Type B pancreatic cell (in vitro differentiated cells): ENCODE measurements around the gene CDC123. TPM values are rescaled to one million over a fixed set of nuclear protein-coding genes. Genes with fewer than 3 reads are reported as not detected.
A peak's percentile ranks its signal among the peaks of the same experiment; 100 is the strongest.

Source experiments
- DNase-seq: peaks from one replicate; pipeline ENCODE4 v3.0.0; 2021; ENCODE audit warnings: mixed read lengths; ENCODE audit not compliant: unreplicated experiment; ENCODE audit errors: extremely low spot score
- H3K27ac Mint-ChIP-seq: 2 replicates; pipeline ENCODE4 v1.8.0; 2021; ENCODE audit warnings: mild to moderate bottlenecking, mixed read lengths
- H3K27me3 Mint-ChIP-seq: 2 replicates; pipeline ENCODE4 v1.8.0; 2021; ENCODE audit warnings: mixed read lengths
- H3K36me3 Mint-ChIP-seq: 2 replicates; pipeline ENCODE4 v1.8.0; 2021; ENCODE audit warnings: mixed read lengths
- H3K4me1 Mint-ChIP-seq: one replicate; pipeline ENCODE4 v1.8.0; 2021; ENCODE audit warnings: mixed read lengths; ENCODE audit not compliant: unreplicated experiment
- H3K4me3 Mint-ChIP-seq: 2 replicates; pipeline ENCODE4 v1.8.0; 2021; ENCODE audit warnings: mild to moderate bottlenecking, mixed read lengths
- H3K9me3 Mint-ChIP-seq: 2 replicates; pipeline ENCODE4 v1.8.0; 2021; ENCODE audit warnings: mixed read lengths
- total RNA-seq: library from RNA; stranded (reverse); gene quantifications from 2 replicates; pipeline ENCODE4 v1.2.1, GENCODE V29; 2021; ENCODE audit warnings: low replicate concordance
- TF ChIP-seq, protein P1 (sequence below): fragments of 200-600 bp; sonication (generic); conservative IDR thresholded peaks from 2 replicates; pipeline ENCODE4 v1.5.0; 2021; ENCODE audit warnings: antibody characterized with exemption, mild to moderate bottlenecking

The CDC123 gene
- total RNA-seq, 1 donor from 2014 or later, result 81.5 TPM

DNA sequence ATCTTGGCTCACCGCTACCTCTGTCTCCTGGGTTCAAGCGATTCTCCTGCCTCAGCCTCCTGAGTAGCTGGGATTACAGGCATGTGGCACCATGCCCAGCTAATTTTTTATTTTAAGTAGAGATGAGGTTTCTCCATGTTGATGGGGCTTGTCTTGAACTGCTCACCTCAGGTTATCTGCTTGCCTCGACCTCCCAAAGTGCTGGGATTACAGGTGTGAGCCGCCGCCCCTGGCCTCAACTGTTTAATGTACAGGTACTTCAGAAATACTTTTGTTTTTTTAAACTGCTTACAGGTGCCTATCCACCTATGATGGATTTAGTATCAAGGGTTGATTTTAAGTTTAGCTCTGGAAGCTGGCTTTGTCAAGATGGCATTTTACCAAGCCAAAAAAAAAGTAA lies 55.6 kb downstream of the CDC123 start:
- no peaks in the 10 kb centered on the region for H3K9me3 Mint-ChIP-seq
- TF ChIP-seq, protein P1, sequence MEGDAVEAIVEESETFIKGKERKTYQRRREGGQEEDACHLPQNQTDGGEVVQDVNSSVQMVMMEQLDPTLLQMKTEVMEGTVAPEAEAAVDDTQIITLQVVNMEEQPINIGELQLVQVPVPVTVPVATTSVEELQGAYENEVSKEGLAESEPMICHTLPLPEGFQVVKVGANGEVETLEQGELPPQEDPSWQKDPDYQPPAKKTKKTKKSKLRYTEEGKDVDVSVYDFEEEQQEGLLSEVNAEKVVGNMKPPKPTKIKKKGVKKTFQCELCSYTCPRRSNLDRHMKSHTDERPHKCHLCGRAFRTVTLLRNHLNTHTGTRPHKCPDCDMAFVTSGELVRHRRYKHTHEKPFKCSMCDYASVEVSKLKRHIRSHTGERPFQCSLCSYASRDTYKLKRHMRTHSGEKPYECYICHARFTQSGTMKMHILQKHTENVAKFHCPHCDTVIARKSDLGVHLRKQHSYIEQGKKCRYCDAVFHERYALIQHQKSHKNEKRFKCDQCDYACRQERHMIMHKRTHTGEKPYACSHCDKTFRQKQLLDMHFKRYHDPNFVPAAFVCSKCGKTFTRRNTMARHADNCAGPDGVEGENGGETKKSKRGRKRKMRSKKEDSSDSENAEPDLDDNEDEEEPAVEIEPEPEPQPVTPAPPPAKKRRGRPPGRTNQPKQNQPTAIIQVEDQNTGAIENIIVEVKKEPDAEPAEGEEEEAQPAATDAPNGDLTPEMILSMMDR, result no peak
- H3K27ac Mint-ChIP-seq, result no peak overlapping the region
- peaks cover 23% of the 10 kb centered on the region for H3K36me3 Mint-ChIP-seq
- no peak for DNase-seq
- H3K4me1 Mint-ChIP-seq, result peaks cover 6% of the 10 kb centered on the region
- H3K27me3 Mint-ChIP-seq, result no peaks in the 10 kb centered on the region
- H3K4me3 Mint-ChIP-seq, result no peak overlapping the region

DNA sequence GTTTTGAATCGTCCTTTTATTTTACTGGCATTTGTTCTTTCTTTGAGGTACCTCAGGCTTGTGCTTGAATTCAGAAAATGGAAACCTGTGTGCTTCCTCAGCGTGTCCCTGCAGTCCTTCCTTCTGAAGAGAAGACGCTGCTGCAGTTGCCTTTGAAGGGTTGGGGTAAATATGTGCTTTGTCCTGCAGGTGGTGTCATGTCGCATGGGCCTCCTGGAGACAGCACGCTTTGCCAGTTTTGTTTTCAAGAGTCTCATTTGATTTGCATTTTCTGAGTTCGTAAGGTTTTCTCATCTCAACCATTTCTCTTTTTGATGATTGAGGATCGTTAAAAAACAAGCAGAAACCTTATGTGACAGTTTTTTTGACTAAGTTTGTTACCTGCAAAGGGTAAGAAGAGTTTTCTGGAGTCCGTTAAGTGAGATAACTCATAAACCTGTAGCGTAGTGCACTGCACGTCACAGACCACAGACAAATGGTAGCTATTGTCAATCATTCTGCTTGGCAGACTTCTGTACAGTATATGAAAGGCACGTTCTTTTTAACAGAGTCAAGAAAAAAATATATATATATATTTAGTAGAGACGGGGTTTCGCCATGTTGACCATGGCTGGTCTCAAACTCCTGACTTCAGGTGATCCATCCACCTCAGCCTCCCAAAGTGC lies 57.0 kb downstream of the CDC123 start:
- peaks cover 6% of the 10 kb centered on the region for H3K4me1 Mint-ChIP-seq
- H3K36me3 Mint-ChIP-seq, result peaks cover 18% of the 10 kb centered on the region
- H3K4me3 Mint-ChIP-seq, result no peak overlapping the region
- TF ChIP-seq, protein P1, result peak; percentile 64
- no peaks in the 10 kb centered on the region for H3K27me3 Mint-ChIP-seq
- no peak for DNase-seq
- peak overlapping the region; percentile 31 for H3K27ac Mint-ChIP-seq
- no peaks in the 10 kb centered on the region for H3K9me3 Mint-ChIP-seq

DNA sequence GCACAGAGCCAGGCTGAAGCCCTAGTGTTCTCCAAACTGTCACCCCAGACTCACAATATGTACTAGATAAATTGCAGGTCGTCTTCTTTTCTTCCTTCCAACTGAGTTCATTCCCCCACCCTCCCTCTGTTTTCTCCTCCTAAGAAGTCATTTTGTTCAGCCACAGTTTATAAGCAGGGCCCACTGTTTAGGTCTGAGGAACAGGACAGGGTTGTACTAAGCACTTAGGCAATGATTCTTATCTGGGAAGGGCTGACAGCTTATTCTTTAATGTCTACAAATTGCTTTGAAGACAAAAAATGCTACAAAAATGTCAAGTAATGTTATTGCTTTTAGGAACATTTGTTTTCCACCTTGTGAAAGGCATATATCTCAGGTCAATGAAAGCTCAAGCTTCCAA lies 59.1 kb downstream of the CDC123 start:
- Mint-ChIP-seq H3K4me3 (peak overlapping the region; percentile 15), H3K4me1 (peaks cover 6% of the 10 kb centered on the region), H3K36me3 (peaks cover 12% of the 10 kb centered on the region), H3K27ac (peak overlapping the region; percentile 69), H3K27me3 (no peaks in the 10 kb centered on the region), H3K9me3 (no peaks in the 10 kb centered on the region)
- TF ChIP-seq, protein P1, result no peak
- DNase-seq, result no peak

DNA sequence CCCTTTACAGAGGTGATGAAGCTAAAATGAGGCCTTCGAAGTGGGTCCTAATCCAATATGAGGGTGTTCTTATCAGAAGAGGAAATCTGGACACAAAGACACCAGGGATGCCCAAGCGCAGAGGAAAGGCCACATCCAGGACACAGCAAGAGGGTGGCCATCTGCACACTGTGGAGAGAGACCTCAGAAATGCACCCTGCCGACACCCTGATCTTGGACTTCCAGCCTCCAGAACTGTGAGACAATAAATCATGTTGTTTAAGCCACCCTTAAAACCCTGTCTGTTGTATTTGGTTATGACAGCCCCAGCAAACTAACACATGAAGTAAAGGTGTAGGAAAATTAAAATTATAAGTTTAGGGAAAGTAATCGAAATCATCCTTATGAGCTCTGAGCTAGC lies 64.0 kb downstream of the CDC123 start:
- no peaks in the 10 kb centered on the region for H3K9me3 Mint-ChIP-seq

DNA sequence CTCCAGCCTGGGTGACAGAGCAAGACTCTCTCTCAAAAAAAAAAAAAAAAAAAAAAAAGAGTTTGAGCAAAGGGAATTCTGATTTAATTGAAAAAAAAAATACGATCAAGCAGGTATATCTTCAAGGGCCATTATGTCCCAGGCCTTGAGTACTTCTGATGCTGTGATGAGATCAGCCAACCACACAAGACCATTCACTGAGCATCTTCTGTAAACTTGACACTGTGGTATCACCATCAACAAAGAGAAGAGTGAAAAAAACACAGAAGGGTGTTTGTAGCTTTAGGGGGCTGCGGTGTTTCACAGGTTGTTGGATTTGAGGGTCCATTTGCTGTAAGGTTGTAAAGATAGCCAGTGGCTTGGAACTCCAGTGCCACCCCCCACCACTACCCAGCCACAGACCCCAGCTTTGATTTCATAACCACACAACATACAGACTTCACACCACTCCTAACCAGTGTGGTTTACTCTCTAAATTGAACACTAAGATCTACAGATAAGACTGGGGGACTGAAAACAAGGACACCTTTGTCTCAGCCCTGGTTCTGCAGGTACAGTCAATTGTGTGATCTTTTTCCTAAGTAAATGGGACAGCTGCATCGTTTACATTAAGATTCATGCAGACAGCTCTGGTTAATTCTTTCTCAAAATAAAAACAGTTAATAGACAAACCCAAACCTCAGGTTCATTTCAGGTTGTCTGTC lies 66.4 kb downstream of the CDC123 start:
- TF ChIP-seq, protein P1, result no peak
- Mint-ChIP-seq H3K4me1 (peaks cover 9% of the 10 kb centered on the region), H3K9me3 (no peaks in the 10 kb centered on the region), H3K27ac (no peak overlapping the region), H3K36me3 (no peaks in the 10 kb centered on the region), H3K27me3 (no peaks in the 10 kb centered on the region), H3K4me3 (no peak overlapping the region)
- no peak for DNase-seq

More for the DNA sequence above, 64.0 kb downstream of the CDC123 start:
- no peak overlapping the region for H3K4me3 Mint-ChIP-seq
- TF ChIP-seq, protein P1, result no peak
- H3K27me3 Mint-ChIP-seq, result no peaks in the 10 kb centered on the region
- no peak for DNase-seq
- H3K4me1 Mint-ChIP-seq, result peaks cover 7% of the 10 kb centered on the region
- H3K27ac Mint-ChIP-seq, result no peak overlapping the region
- peaks cover 3% of the 10 kb centered on the region for H3K36me3 Mint-ChIP-seq
